Fibroblast of lung (primary cell): ENCODE measurements around the gene IL4I1.

Experiments used
- CTCF ChIP-seq, 2 donors: IDR thresholded peaks in 1 of 2; conservative IDR thresholded peaks in 1 of 2; 1 replicate in 1 of 2; 2 replicates in 1 of 2; pipeline ENCODE4 v1.5.1; 2011 to 2012; ENCODE audit warnings: low read length in 2 of 2, control low read depth in 1 of 2, inconsistent platforms in 1 of 2, low read depth in 1 of 2, mild to moderate bottlenecking in 1 of 2
- EZH2 ChIP-seq: IDR thresholded peaks from 2 replicates; pipeline ENCODE4 v1.5.1; 2012; ENCODE audit warnings: low read length, control low read depth, mild to moderate bottlenecking; ENCODE audit errors: missing control alignments

- TF ChIP-seq CTCF (conservative IDR thresholded peaks at IDR 0.05 in 1 of 2, IDR thresholded peaks at IDR 0.05 in 1 of 2; ENCODE audit: low read depth in 1 of 2, low read length in 2 of 2) (no peak), EZH2 (no peak)
Observed at GRCh38 chr19:49915271-49915670, 18.6 kb upstream of the IL4I1 start.
